ENCODE data around the gene HLA-DPA1. TPM values are rescaled to one million over a fixed set of nuclear protein-coding genes. Genes with fewer than 3 reads are reported as not detected.

The HLA-DPA1 gene
- 285 TPM for total RNA-seq

GRCh38 chr6:33073431-33073871, at the start of gene HLA-DPA1:
TSS of gene HLA-DPA1 (minus strand) at chr6:33073649.
- H3K27me3 ChIP-seq = no peaks in the 10 kb centered on the region
- peak in 1 of 2 donors; percentile 73 for DNase-seq (ENCODE audit: low spot score in 2 of 2)
- peak within 1 kb of the TSS; percentile 26 to 47 for H3K4me3 ChIP-seq
- H3K4me1 ChIP-seq = no peaks in the 10 kb centered on the region
- intact Hi-C loops (cut with DNase I) = loop anchor here (10.0 kb wide), 1 partner anchor 179 kb away; no protein-coding TSS in a partner anchor
- H3K9me3 ChIP-seq = no peaks in the 10 kb centered on the region
- H3K36me3 ChIP-seq = peaks cover 0 to 5% of the 10 kb centered on the region in 2 donors
- peak within 1 kb of the TSS in 1 of 2 donors; percentile 18 for H3K27ac ChIP-seq
- TF ChIP-seq CTCF (IDR thresholded peaks at IDR 0.05) = no peak

GRCh38 chr6:33123181-33123580, 49.7 kb upstream of the HLA-DPA1 start:
- no peak overlapping the region for H3K4me3 ChIP-seq
- no peak for DNase-seq (ENCODE audit: low spot score in 2 of 2)
- H3K9me3 ChIP-seq = no peaks in the 10 kb centered on the region
- H3K4me1 ChIP-seq = no peaks in the 10 kb centered on the region
- TF ChIP-seq CTCF (IDR thresholded peaks at IDR 0.05) = no peak
- H3K27ac ChIP-seq = no peak overlapping the region
- H3K36me3 ChIP-seq = no peaks in the 10 kb centered on the region
- H3K27me3 ChIP-seq = no peaks in the 10 kb centered on the region
- intact Hi-C loops (cut with DNase I) = no loop called here

- intact Hi-C loops (cut with DNase I) = no loop called here
- Histone ChIP-seq H3K4me3 (no peak overlapping the region), H3K27me3 (no peaks in the 10 kb centered on the region), H3K27ac (no peak overlapping the region), H3K9me3 (no peaks in the 10 kb centered on the region), H3K36me3 (no peaks in the 10 kb centered on the region), H3K4me1 (peaks cover 0 to 2% of the 10 kb centered on the region in 2 donors)
- no peak for TF ChIP-seq CTCF (IDR thresholded peaks at IDR 0.05)
- DNase-seq (ENCODE audit: low spot score in 2 of 2) = no peak
Measured at GRCh38 chr6:33120001-33120400, 46.6 kb upstream of the HLA-DPA1 start.

GRCh38 chr6:33118525-33119123, 45.2 kb upstream of the HLA-DPA1 start:
- intact Hi-C loops (cut with DNase I) = loop anchor here (1.0 kb wide), 1 partner anchor 130 kb away; no protein-coding TSS in a partner anchor
- Histone ChIP-seq H3K9me3 (no peaks in the 10 kb centered on the region), H3K27ac (no peak overlapping the region), H3K4me3 (no peak overlapping the region), H3K4me1 (peaks cover 0 to 2% of the 10 kb centered on the region in 2 donors), H3K27me3 (no peaks in the 10 kb centered on the region), H3K36me3 (no peaks in the 10 kb centered on the region)
- no peak for DNase-seq (ENCODE audit: low spot score in 2 of 2)
- TF ChIP-seq CTCF (IDR thresholded peaks at IDR 0.05) = peak; percentile 76 to 83 (median 79)

- intact Hi-C loops (cut with DNase I) = loop anchor here (1.0 kb wide), 1 partner anchor 130 kb away; no protein-coding TSS in a partner anchor
- H3K4me1 ChIP-seq = peaks cover 0 to 2% of the 10 kb centered on the region in 2 donors
- H3K9me3 ChIP-seq = no peaks in the 10 kb centered on the region
- no peak overlapping the region for H3K4me3 ChIP-seq
- H3K27ac ChIP-seq = no peak overlapping the region
- no peaks in the 10 kb centered on the region for H3K36me3 ChIP-seq
- DNase-seq (ENCODE audit: low spot score in 2 of 2) = no peak
- TF ChIP-seq CTCF (IDR thresholded peaks at IDR 0.05) = no peak
- H3K27me3 ChIP-seq = no peaks in the 10 kb centered on the region
Measured at GRCh38 chr6:33117811-33118277, 44.4 kb upstream of the HLA-DPA1 start.
